Spinal cord (tissue), 10 donors: ENCODE results near the gene COL25A1. TPM values are rescaled to one million over a fixed set of nuclear protein-coding genes. Genes with fewer than 3 reads are reported as not detected.

Experiments
- DNase-seq, 6 donors: peaks; one replicate each; pipeline versions ENCODE4 v3.0.0 to v3.0.0-alpha.2; 2013 to 2015; ENCODE audit warnings: low spot score in 6 of 6, low read depth in 4 of 6
- H3K27ac ChIP-seq: one replicate; pipeline ENCODE4 v1.5.1; 2013; ENCODE audit warnings: low read depth, low read length, control low read depth
- H3K27me3 ChIP-seq: one replicate; pipeline ENCODE4 v1.6.1; 2013; ENCODE audit warnings: low read length; ENCODE audit not compliant: control insufficient read depth, insufficient read depth
- H3K36me3 ChIP-seq: one replicate; pipeline ENCODE4 v1.6.1; 2013; ENCODE audit warnings: low read length; ENCODE audit not compliant: control insufficient read depth, insufficient read depth
- H3K4me1 ChIP-seq: one replicate; pipeline ENCODE4 v1.6.1; 2013; ENCODE audit warnings: low read length; ENCODE audit not compliant: control insufficient read depth, insufficient read depth
- H3K4me3 ChIP-seq: one replicate; pipeline ENCODE4 v1.5.1; 2013; ENCODE audit warnings: low read depth, low read length, control low read depth
- H3K9me3 ChIP-seq: one replicate; pipeline ENCODE4 v1.6.1; 2013; ENCODE audit warnings: low read length; ENCODE audit not compliant: control insufficient read depth, insufficient read depth
- WGBS: methylation state at CpG from one replicate; pipeline ENCODE4 v1.1.5; 2013; ENCODE audit warnings: missing lambda C conversion rate; ENCODE audit not compliant: insufficient coverage; 5-methylcytosine and 5-hydroxymethylcytosine counted together
- polyA plus RNA-seq, 2 donors: library from polyadenylated mRNA; unstranded; fragments of 120-200 nt; gene quantifications; one replicate each; pipeline ENCODE4 v1.2.1, GENCODE V29; 2013; ENCODE audit not compliant: insufficient read length in 2 of 2
- total RNA-seq, 2 donors: library from RNA; depleted of rRNA in 1 of 2; stranded (reverse); fragments of 120-200 nt in 1 of 2; fragments of >200 nt in 1 of 2; gene quantifications; one replicate each; pipeline versions ENCODE4 v1.2.3 to v1.2.4, GENCODE V29; 2013 to 2014
- donor health status: healthy.

COL25A1 gene
- total and polyA plus RNA-seq, 4 donors: 9.3 to 33.6 (median 13.4) TPM

DNA sequence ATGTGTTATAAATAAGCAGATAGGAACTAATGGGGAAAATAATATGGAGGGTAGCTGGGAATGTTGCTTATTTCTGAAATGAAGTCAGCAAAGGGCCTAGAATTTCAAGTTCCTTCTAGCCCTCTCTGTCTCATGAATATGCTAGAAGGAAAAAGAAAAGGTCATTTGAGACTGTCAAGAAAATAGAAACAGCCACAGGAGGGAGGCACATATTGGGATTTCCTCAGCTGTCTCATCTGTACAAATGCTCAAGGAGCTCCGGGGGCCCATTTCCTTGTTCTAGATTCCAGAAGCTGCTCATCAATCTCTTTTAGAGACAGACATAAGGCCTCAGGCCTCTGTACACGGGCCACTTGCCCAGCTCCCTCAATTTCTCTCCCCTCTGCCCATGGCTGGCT is 412.0 kb downstream of the COL25A1 start:
- no peak overlapping the region for H3K27ac ChIP-seq

DNA sequence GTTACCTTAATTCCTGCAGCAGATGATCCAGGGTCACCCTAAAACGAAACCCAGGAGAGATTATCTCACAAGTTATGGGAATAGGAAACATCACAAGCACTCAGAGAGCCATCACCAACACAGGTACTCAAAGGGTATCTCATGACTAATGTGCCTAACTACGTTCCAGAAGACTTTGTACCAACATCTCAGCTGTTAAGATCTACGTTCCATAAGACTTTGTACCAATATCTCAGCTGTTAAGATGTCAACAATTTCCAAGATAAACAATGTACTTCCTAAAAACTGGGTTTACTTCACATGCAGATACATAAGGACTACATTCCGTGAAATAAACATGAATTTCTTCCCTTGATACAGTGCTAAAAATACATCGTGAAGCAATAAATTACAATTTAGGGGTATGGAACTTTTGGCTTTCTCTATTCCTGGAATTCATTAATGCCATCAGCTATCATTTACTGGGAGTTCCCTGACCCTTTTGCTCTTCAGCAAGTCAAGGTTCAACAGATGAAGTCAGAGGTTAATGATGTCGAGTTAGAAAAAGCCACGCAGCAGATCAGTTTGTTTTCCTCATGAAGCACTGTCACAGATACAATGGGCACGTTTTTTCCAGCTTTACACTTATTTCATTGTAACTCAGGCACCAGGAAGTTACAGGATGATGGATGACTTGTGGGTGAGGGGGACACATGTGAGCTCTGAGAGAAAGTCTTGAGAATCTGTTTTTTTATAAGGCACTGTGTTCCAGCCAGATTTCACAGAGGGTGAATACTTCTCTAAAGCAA is 412.6 kb downstream of the COL25A1 start:
- 56% methylated on average over 5 of the region's 8 CpGs for WGBS
- no peaks in the 10 kb centered on the region for H3K36me3 ChIP-seq
- no peaks in the 10 kb centered on the region for H3K4me1 ChIP-seq
- H3K4me3 ChIP-seq: no peak overlapping the region
- no peak overlapping the region for H3K27ac ChIP-seq
- H3K27me3 ChIP-seq: no peaks in the 10 kb centered on the region
- DNase-seq: no peak
- no peaks in the 10 kb centered on the region for H3K9me3 ChIP-seq

More for the DNA sequence above, 412.0 kb downstream of the COL25A1 start:
- no peak overlapping the region for H3K4me3 ChIP-seq
- no peaks in the 10 kb centered on the region for H3K27me3 ChIP-seq
- H3K36me3 ChIP-seq: no peaks in the 10 kb centered on the region
- WGBS: 16% methylated on average over 2 of the region's 2 CpGs
- DNase-seq: no peak
- no peaks in the 10 kb centered on the region for H3K4me1 ChIP-seq
- H3K9me3 ChIP-seq: no peaks in the 10 kb centered on the region

DNA sequence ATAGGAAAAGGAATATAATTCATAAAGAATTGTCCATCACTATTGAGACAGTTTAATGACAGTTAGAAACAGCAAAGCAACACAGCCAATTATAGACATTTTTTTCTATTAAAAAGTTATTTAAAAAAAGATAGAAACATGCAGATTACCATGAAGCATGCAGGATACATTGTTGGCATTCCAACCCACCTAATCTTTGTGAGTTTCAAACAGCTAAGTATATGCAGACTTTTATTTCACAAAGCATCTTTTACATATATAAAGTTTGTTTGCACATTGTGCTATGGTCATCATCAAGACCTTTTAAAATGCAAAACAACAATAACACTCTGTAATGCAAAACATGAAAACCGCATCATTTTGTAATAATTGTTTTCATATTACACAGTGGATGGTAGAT is 413.7 kb downstream of the COL25A1 start:
- WGBS: no CpG with 5 or more reads among the region's 1 CpG

DNA sequence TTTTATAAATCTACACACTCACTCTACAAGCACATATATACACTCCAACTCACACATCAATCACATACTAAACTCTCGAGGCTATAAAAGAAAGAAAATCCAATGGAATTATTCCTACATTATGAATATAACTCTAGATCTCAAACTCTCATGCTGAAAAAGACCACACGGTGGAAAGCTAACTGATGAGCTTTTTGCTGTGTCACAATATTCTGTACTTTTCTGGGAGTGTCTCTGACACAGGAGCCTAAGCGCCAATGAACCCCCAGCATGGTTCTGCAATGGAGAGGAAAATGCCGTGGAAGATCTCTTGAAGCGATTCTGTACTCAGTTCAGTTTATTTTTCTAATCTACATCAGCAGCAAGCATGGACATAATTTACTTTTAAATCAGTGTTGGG is 415.4 kb downstream of the COL25A1 start:
- Histone ChIP-seq H3K9me3 (no peaks in the 10 kb centered on the region), H3K27ac (no peak overlapping the region), H3K36me3 (no peaks in the 10 kb centered on the region), H3K4me3 (no peak overlapping the region), H3K4me1 (no peaks in the 10 kb centered on the region), H3K27me3 (no peaks in the 10 kb centered on the region)
- DNase-seq: no peak
- 100% methylated on average over 1 of the region's 5 CpGs for WGBS

More for the DNA sequence above, 413.7 kb downstream of the COL25A1 start:
- Histone ChIP-seq H3K4me1 (no peaks in the 10 kb centered on the region), H3K4me3 (no peak overlapping the region), H3K9me3 (no peaks in the 10 kb centered on the region), H3K27ac (no peak overlapping the region), H3K27me3 (no peaks in the 10 kb centered on the region), H3K36me3 (no peaks in the 10 kb centered on the region)
- DNase-seq: no peak

DNA sequence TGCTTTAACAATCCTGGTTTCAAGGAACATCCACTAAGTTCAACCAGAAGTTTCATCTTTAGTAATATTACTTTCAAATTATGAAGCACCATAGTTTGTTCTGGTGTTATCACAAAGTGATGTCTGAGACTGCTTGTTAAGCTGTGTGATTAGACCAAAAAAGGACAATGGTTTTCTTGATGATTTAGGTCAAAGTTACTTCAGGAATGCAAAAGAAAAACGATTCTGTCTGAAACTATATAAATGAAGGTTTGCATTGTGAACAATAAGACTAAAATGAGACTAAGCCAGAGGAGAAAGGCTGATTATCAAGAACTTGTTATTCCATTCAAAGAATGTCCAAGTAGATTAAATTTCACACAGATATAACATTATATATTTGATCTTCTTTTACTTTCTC is 417.2 kb downstream of the COL25A1 start:
- Histone ChIP-seq H3K36me3 (no peaks in the 10 kb centered on the region), H3K27me3 (no peaks in the 10 kb centered on the region), H3K9me3 (no peaks in the 10 kb centered on the region), H3K27ac (no peak overlapping the region), H3K4me3 (no peak overlapping the region), H3K4me1 (no peaks in the 10 kb centered on the region)
- no peak for DNase-seq
- WGBS: no CpG with 5 or more reads among the region's 1 CpG

DNA sequence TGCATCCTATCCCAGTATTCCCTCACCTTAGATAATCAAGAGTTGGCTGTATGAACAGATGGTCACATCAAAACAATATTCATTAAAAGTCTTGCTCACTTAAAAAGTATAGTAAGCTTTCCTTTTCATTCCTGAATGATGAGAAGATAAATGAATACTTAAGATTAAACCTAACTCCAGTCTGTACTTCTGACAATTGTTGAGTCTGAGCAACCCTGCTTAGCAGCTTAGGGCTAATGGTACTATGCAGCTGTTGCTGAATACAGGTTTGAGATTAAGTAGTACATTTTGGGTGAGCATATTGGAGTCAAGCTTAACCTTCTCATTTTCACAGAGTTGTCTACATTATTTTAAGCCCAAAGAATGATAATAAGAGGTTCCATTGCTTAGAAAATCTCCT is 417.9 kb downstream of the COL25A1 start:
- DNase-seq: no peak
- Histone ChIP-seq H3K9me3 (no peaks in the 10 kb centered on the region), H3K27me3 (no peaks in the 10 kb centered on the region), H3K4me3 (no peak overlapping the region), H3K36me3 (no peaks in the 10 kb centered on the region), H3K27ac (no peak overlapping the region), H3K4me1 (no peaks in the 10 kb centered on the region)

DNA sequence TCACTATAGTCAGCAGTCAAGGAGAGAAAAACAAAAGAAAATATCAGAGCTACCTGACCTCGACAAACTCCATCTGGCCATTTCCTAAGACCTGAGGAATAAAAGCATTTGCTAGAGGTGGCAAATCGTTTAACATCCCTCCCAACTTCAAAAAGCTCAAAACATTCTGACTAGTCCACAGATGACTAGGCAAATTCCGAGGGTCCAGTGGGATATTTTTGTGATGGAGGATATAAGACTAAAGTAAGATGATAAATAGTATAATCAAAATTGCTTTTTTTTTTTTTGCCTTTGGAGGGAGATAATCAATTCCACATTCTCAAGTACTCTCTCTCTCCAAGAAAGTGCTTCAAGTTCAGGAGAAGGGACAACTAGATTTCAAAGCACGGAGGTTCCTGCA is 420.5 kb downstream of the COL25A1 start:
- no CpG with 5 or more reads among the region's 4 CpGs for WGBS
- Histone ChIP-seq H3K9me3 (no peaks in the 10 kb centered on the region), H3K27me3 (no peaks in the 10 kb centered on the region), H3K4me1 (no peaks in the 10 kb centered on the region), H3K4me3 (no peak overlapping the region), H3K27ac (no peak overlapping the region), H3K36me3 (no peaks in the 10 kb centered on the region)
- no peak for DNase-seq

DNA sequence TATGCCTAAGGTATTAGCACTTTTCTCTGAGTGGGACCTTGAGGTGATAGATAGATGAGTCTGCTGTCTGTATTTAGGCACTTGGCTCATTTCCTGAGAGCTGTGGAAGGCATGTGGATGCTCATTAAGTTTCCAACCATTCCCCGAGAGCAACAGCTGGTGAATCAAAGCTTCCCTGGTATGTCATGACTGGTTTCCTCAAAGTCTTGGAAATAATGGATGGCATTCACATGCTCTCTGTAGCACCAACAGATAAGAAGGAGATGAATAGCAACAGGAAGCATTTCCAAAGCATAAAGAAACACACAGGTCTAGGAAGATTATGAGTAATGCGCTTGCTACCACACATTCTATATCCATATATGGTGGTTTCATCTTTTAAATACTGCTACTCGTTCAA is 421.3 kb downstream of the COL25A1 start:
- no peaks in the 10 kb centered on the region for H3K36me3 ChIP-seq
- H3K4me1 ChIP-seq: no peaks in the 10 kb centered on the region
- no peak overlapping the region for H3K27ac ChIP-seq
- no peak overlapping the region for H3K4me3 ChIP-seq
- DNase-seq: no peak
- H3K9me3 ChIP-seq: no peaks in the 10 kb centered on the region
- WGBS: no CpG with 5 or more reads among the region's 3 CpGs
- no peaks in the 10 kb centered on the region for H3K27me3 ChIP-seq

DNA sequence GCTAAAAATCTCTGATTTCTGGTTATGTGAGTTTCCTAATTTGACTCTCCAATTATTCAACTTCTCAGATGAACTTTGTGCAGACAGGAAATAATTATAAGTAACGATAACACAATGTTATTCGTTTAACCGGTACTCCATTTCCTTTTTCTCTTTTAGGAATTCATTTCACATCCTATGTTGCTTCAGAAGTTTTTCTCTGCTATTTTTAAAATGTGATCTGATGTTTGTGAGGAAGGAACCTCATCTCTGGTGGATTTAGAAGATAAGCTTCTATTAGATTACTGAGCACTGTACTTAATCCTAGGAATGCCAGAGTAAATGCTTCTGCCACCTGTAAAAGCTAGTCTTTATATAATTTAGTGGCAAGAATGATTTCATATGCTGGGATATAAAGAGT is 423.7 kb downstream of the COL25A1 start:
- no peak for DNase-seq
- WGBS: no CpG with 5 or more reads among the region's 3 CpGs
- Histone ChIP-seq H3K4me1 (no peaks in the 10 kb centered on the region), H3K4me3 (no peak overlapping the region), H3K27ac (no peak overlapping the region), H3K9me3 (no peaks in the 10 kb centered on the region), H3K36me3 (no peaks in the 10 kb centered on the region), H3K27me3 (no peaks in the 10 kb centered on the region)

DNA sequence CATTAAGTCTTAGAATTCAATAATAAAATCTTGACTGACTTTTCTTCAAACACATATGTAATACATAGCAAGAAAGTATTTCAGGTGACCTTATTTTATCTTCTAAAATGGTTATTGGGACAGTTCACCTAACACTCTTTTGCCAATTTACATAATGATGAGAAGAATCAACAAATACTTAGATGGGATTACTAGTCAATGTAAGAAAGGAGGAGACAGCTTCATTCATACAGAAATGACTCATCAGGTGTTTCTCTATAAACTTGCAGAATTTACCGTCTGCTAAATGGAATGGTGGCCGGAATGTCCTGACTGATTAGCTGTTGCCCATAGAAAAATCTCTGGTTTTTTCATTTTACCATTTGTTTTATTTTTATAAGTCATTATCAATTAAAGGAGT is 424.6 kb downstream of the COL25A1 start:
- no peaks in the 10 kb centered on the region for H3K9me3 ChIP-seq
- no peak for DNase-seq
- H3K27me3 ChIP-seq: no peaks in the 10 kb centered on the region
- no peak overlapping the region for H3K27ac ChIP-seq
- H3K4me1 ChIP-seq: no peaks in the 10 kb centered on the region
- H3K36me3 ChIP-seq: no peaks in the 10 kb centered on the region
- no CpG with 5 or more reads among the region's 2 CpGs for WGBS
- H3K4me3 ChIP-seq: no peak overlapping the region
